HCT116 (cell line): ENCODE measurements around the gene TMEM106C. TPM values are rescaled to one million over a fixed set of nuclear protein-coding genes. Genes with fewer than 3 reads are reported as not detected.

Experiments
- ATAC-seq: fragments of 200-7000 bp; cut with Tn5 transposase; 2 replicates; pipeline ENCODE4 v1.9.1; 2020; ENCODE audit warnings: mild to moderate bottlenecking, moderate library complexity
- BruUV-seq: library from RNA; stranded (reverse); fragments of 400-500 nt; replicated peaks from 2 replicates; lab custom pipeline; 2021; lab: Mats Ljungman, UMichigan
- CTCF ChIA-PET: fragments of 300-600 bp; sonication (Branson Sonifier 250); formaldehyde crosslinking; loops from one replicate; lab custom pipeline; 2021; ENCODE audit warnings: antibody characterized with exemption; lab: Charles Lee
- POLR2A ChIA-PET: fragments of 300-600, 350-600 bp; sonication (Branson Sonifier 250); formaldehyde crosslinking; loops from one replicate; lab custom pipeline; 2021; ENCODE audit warnings: antibody characterized with exemption; lab: Charles Lee
- RAD21 ChIA-PET, 2 experiments: fragments of 300-600 bp; sonication (Branson Sonifier 250); formaldehyde crosslinking; loops; one replicate each; lab custom pipeline; 2023; ENCODE audit warnings: low total read pairs in 2 of 2; ENCODE audit not compliant: uncharacterized antibody in 2 of 2, unreplicated experiment in 2 of 2, low non-redundant PET in 1 of 2; lab: Charles Lee
- DNase-seq: peaks from one replicate; pipeline ENCODE4 v3.0.0-alpha.2; 2010; ENCODE audit warnings: low read depth, low spot score
- H2AFZ ChIP-seq: fragments of 200-600 bp; shearing (Covaris generic), sonication (generic); 2 replicates; pipeline ENCODE4 v1.6.1; 2017; ENCODE audit warnings: low read depth, mixed run types, mixed read lengths, antibody characterized with exemption, low read length; ENCODE audit not compliant: poor library complexity, severe bottlenecking
- H3K27ac ChIP-seq: 2 replicates; pipeline ENCODE4 v1.5.1; 2012; ENCODE audit warnings: low read depth, low read length
- H3K27me3 ChIP-seq: fragments of 200-600 bp; sonication (generic); 2 replicates; pipeline ENCODE4 v1.6.1; 2016; ENCODE audit warnings: mixed run types, low read length, mixed read lengths; ENCODE audit not compliant: insufficient read depth
- H3K36me3 ChIP-seq, 2 experiments: fragments of 200-500 bp in 1 of 2; fragments of 200-600 bp in 1 of 2; sonication (Bioruptor generic) in 1 of 2; sonication (generic) in 1 of 2; 2 replicates each; pipeline versions ENCODE4 v1.5.1 to v1.6.1; 2014 to 2016; ENCODE audit warnings: low read length in 2 of 2, inconsistent platforms in 1 of 2, mixed read lengths in 1 of 2, mixed run types in 1 of 2; ENCODE audit not compliant: insufficient read depth in 2 of 2, control insufficient read depth in 1 of 2
- H3K4me1 ChIP-seq, 2 experiments: fragments of 200-600 bp in 1 of 2; sonication (generic) in 1 of 2; 2 replicates each; pipeline versions ENCODE4 v1.5.1 to v1.6.1; 2012 to 2017; ENCODE audit warnings: low read length in 2 of 2, inconsistent platforms in 1 of 2, mild to moderate bottlenecking in 1 of 2, mixed read lengths in 1 of 2, mixed run types in 1 of 2, moderate library complexity in 1 of 2; ENCODE audit not compliant: insufficient read depth in 2 of 2, control insufficient read depth in 1 of 2
- H3K4me2 ChIP-seq: fragments of 200-600 bp; sonication (generic); 2 replicates; pipeline ENCODE4 v1.6.1; 2017; ENCODE audit warnings: mixed run types, low read length, mixed read lengths
- H3K4me3 ChIP-seq, 2 experiments: fragments of 200-600 bp in 1 of 2; sonication (generic) in 1 of 2; replicated peaks in 1 of 2; 2 replicates each; pipeline ENCODE4 v1.5.1; 2011 to 2016; ENCODE audit warnings: low read length in 2 of 2, control low read depth in 1 of 2, low read depth in 1 of 2, mild to moderate bottlenecking in 1 of 2, mixed read lengths in 1 of 2, mixed run types in 1 of 2
- H3K79me2 ChIP-seq: fragments of 200-600 bp; sonication (generic); 2 replicates; pipeline ENCODE4 v1.6.1; 2017; ENCODE audit warnings: mild to moderate bottlenecking, mixed run types, low read length, moderate library complexity, mixed read lengths; ENCODE audit not compliant: insufficient read depth
- H3K9ac ChIP-seq: fragments of 200-600 bp; sonication (generic); 2 replicates; pipeline ENCODE4 v1.6.1; 2016; ENCODE audit warnings: low read length, mixed read lengths
- H3K9me2 ChIP-seq: fragments of 200-600 bp; sonication (generic), shearing (Covaris generic); 2 replicates; pipeline ENCODE4 v1.6.1; 2017; ENCODE audit warnings: mixed run types, mild to moderate bottlenecking, moderate library complexity; ENCODE audit not compliant: insufficient read depth
- H3K9me3 ChIP-seq, 2 experiments: fragments of 200-500 bp in 1 of 2; fragments of 200-600 bp in 1 of 2; sonication (Bioruptor generic) in 1 of 2; sonication (generic) in 1 of 2; 2 replicates each; pipeline ENCODE4 v1.6.1; 2014 to 2017; ENCODE audit warnings: low read length in 2 of 2, mixed read lengths in 2 of 2, inconsistent platforms in 1 of 2, low read depth in 1 of 2, mild to moderate bottlenecking in 1 of 2, mixed run types in 1 of 2, moderate library complexity in 1 of 2; ENCODE audit not compliant: control insufficient read depth in 1 of 2, insufficient read depth in 1 of 2
- H4K20me1 ChIP-seq: fragments of 200-600 bp; sonication (generic), shearing (Covaris generic); 2 replicates; pipeline ENCODE4 v1.6.1; 2017; ENCODE audit warnings: mixed run types, mild to moderate bottlenecking, moderate library complexity; ENCODE audit not compliant: insufficient read depth
- CEBPB ChIP-seq: IDR thresholded peaks from 2 replicates; pipeline ENCODE4 v1.6.1; 2012; ENCODE audit warnings: low read depth
- EGR1 ChIP-seq: IDR thresholded peaks from 2 replicates; pipeline ENCODE4 v1.6.1; 2012; ENCODE audit warnings: low read depth
- ELF1 ChIP-seq: IDR thresholded peaks from 2 replicates; pipeline ENCODE4 v1.6.1; 2012; ENCODE audit warnings: low read depth, borderline replicate concordance
- EZH2 ChIP-seq: fragments of 200-600 bp; sonication (generic); IDR thresholded peaks from 2 replicates; pipeline ENCODE4 v1.6.1; 2017; ENCODE audit warnings: antibody characterized with exemption, mixed run types
- EZH2phosphoT487 ChIP-seq: fragments of 200-600 bp; IDR thresholded peaks from 2 replicates; pipeline ENCODE4 v1.6.1; 2018; ENCODE audit warnings: antibody characterized with exemption, borderline replicate concordance
- FOSL1 ChIP-seq: IDR thresholded peaks from 2 replicates; pipeline ENCODE4 v1.6.1; 2012; ENCODE audit warnings: low read depth
- JUND ChIP-seq: IDR thresholded peaks from 2 replicates; pipeline ENCODE4 v1.6.1; 2012
- MAX ChIP-seq: IDR thresholded peaks from 2 replicates; pipeline ENCODE4 v1.6.1; 2012
- POLR2AphosphoS5 ChIP-seq: IDR thresholded peaks from 2 replicates; pipeline ENCODE4 v1.6.1; 2011; ENCODE audit warnings: mild to moderate bottlenecking, low read depth, low read length, moderate library complexity
- RAD21 ChIP-seq: IDR thresholded peaks from 2 replicates; pipeline ENCODE4 v1.6.1; 2012; ENCODE audit warnings: low read depth, mild to moderate bottlenecking
- SIN3A ChIP-seq: IDR thresholded peaks from 2 replicates; pipeline ENCODE4 v1.6.1; 2012; ENCODE audit warnings: low read depth
- TCF7L2 ChIP-seq: IDR thresholded peaks from 2 replicates; pipeline ENCODE4 v1.7.0; 2011; ENCODE audit warnings: borderline replicate concordance, inconsistent platforms; ENCODE audit not compliant: insufficient read depth, insufficient read length; ENCODE audit errors: extremely low read depth
- YY1 ChIP-seq: IDR thresholded peaks from 2 replicates; pipeline ENCODE4 v1.6.1; 2011; ENCODE audit warnings: low read length, low read depth, moderate library complexity, mild to moderate bottlenecking; ENCODE audit not compliant: insufficient replicate concordance; ENCODE audit errors: extremely low read depth
- ZFX ChIP-seq: fragments of 450-650 bp; IDR thresholded peaks from 2 replicates; pipeline ENCODE4 v1.6.1; 2017
- intact Hi-C: fragments of 100-400 bp; cut with micrococcal nuclease; formaldehyde crosslinking; loops from 2 replicates; pipeline ENCODE4 v1.10.0; 2022
- total RNA-seq: library from RNA; stranded (reverse); gene quantifications from one replicate; pipeline ENCODE4 v1.2.1, GENCODE V29; 2021; ENCODE audit not compliant: unreplicated experiment
- TF ChIP-seq, protein P1 (sequence below): IDR thresholded peaks from 2 replicates; pipeline ENCODE4 v1.6.1; 2011; ENCODE audit warnings: mild to moderate bottlenecking, low read length, moderate library complexity; ENCODE audit not compliant: insufficient replicate concordance; ENCODE audit errors: extremely low read depth
- TF ChIP-seq, protein P2 (sequence below): IDR thresholded peaks from 2 replicates; pipeline ENCODE4 v1.6.1; 2012

The TMEM106C gene
- total RNA-seq, 1 experiment from 2014 or later: 94.7 TPM

GRCh38 chr12:47950856-47951468, 12.4 kb upstream of the TMEM106C start:
- H3K79me2 ChIP-seq: no peaks in the 10 kb centered on the region
- DNase-seq (no peak), ATAC-seq (no peak)
- H3K9me3 ChIP-seq: no peaks in the 10 kb centered on the region
- H3K36me3 ChIP-seq: no peaks in the 10 kb centered on the region
- H3K9me2 ChIP-seq: no peaks in the 10 kb centered on the region
- CTCF ChIA-PET: interaction anchor here (2.7 kb wide), 1 partner anchor 51 kb away, joined by 17 read pairs; no protein-coding TSS in a partner anchor
- H3K27ac ChIP-seq: no peak overlapping the region
- H3K9ac ChIP-seq: no peak overlapping the region
- H3K27me3 ChIP-seq: no peaks in the 10 kb centered on the region
- no peak overlapping the region for H2AFZ ChIP-seq
- no TSS peak for BruUV-seq
- peaks cover 12 to 37% of the 10 kb centered on the region in 2 experiments; a peak in 3 of 4 replicates for H3K4me1 ChIP-seq
- no peaks in the 10 kb centered on the region for H4K20me1 ChIP-seq
- RAD21 ChIA-PET: no interaction called here
- intact Hi-C loops: no loop called here
- POLR2A ChIA-PET: interaction anchor here (1.1 kb wide), 1 partner anchor 46 kb away, joined by 3 read pairs; no protein-coding TSS in a partner anchor
- no peak overlapping the region for H3K4me2 ChIP-seq
- no peak for TF ChIP-seq ZFX
- no peak for TF ChIP-seq EZH2phosphoT487
- TF ChIP-seq, protein P1, sequence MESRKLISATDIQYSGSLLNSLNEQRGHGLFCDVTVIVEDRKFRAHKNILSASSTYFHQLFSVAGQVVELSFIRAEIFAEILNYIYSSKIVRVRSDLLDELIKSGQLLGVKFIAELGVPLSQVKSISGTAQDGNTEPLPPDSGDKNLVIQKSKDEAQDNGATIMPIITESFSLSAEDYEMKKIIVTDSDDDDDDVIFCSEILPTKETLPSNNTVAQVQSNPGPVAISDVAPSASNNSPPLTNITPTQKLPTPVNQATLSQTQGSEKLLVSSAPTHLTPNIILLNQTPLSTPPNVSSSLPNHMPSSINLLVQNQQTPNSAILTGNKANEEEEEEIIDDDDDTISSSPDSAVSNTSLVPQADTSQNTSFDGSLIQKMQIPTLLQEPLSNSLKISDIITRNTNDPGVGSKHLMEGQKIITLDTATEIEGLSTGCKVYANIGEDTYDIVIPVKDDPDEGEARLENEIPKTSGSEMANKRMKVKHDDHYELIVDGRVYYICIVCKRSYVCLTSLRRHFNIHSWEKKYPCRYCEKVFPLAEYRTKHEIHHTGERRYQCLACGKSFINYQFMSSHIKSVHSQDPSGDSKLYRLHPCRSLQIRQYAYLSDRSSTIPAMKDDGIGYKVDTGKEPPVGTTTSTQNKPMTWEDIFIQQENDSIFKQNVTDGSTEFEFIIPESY: no peak
- TF ChIP-seq MAX: no peak
- no peak for TF ChIP-seq TCF7L2
- no peak for TF ChIP-seq FOSL1
- TF ChIP-seq RAD21: no peak
- TF ChIP-seq JUND: no peak
- TF ChIP-seq SIN3A: no peak
- no peak for TF ChIP-seq POLR2AphosphoS5
- TF ChIP-seq YY1: no peak
- no peak for TF ChIP-seq EZH2
- TF ChIP-seq CEBPB: no peak
- TF ChIP-seq ELF1: no peak
- no peak for TF ChIP-seq EGR1
- TF ChIP-seq, protein P2, sequence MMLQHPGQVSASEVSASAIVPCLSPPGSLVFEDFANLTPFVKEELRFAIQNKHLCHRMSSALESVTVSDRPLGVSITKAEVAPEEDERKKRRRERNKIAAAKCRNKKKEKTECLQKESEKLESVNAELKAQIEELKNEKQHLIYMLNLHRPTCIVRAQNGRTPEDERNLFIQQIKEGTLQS: no peak
- no peak overlapping the region for H3K4me3 ChIP-seq
